Calu3 (cell line): Measurements from ENCODE around the gene ASPDH. TPM values are rescaled to one million over a fixed set of nuclear protein-coding genes. Genes with fewer than 3 reads are reported as not detected.
"Not testable (repeated sequence)": the region's sequence is repeated elsewhere in the genome, so short reads cannot be mapped to it uniquely, and the experiment has no call there.

Source experiments
- BruUV-seq: library from RNA; stranded (reverse); fragments of 400-500 nt; replicated peaks from 2 replicates; lab custom pipeline; 2021; lab: Mats Ljungman, UMichigan
- CTCF ChIA-PET: fragments of 300-600 bp; sonication (Branson Sonifier 250); formaldehyde crosslinking; loops from one replicate; lab custom pipeline; 2022; ENCODE audit warnings: antibody characterized with exemption; lab: Charles Lee
- DNase-seq: peaks from one replicate; pipeline ENCODE4 v3.0.0; 2022
- H3K27ac Mint-ChIP-seq: one replicate; pipeline ENCODE4 v1.8.0; 2022; ENCODE audit warnings: mixed read lengths; ENCODE audit not compliant: unreplicated experiment
- H3K27me3 Mint-ChIP-seq: one replicate; pipeline ENCODE4 v1.8.0; 2022; ENCODE audit warnings: mixed read lengths; ENCODE audit not compliant: unreplicated experiment
- H3K36me3 Mint-ChIP-seq: one replicate; pipeline ENCODE4 v1.8.0; 2022; ENCODE audit warnings: mild to moderate bottlenecking, moderate library complexity, mixed read lengths; ENCODE audit not compliant: insufficient read depth, unreplicated experiment
- H3K4me1 Mint-ChIP-seq: one replicate; pipeline ENCODE4 v1.8.0; 2022; ENCODE audit warnings: mild to moderate bottlenecking, low read depth, mixed read lengths; ENCODE audit not compliant: unreplicated experiment
- H3K4me3 Mint-ChIP-seq: one replicate; pipeline ENCODE4 v1.8.0; 2022; ENCODE audit warnings: mild to moderate bottlenecking, low read depth, moderate library complexity, mixed read lengths; ENCODE audit not compliant: unreplicated experiment
- H3K9me3 Mint-ChIP-seq: one replicate; pipeline ENCODE4 v1.8.0; 2022; ENCODE audit warnings: low read depth, mixed read lengths; ENCODE audit not compliant: unreplicated experiment
- CTCF ChIP-seq: fragments of 200-600 bp; IDR thresholded peaks from one replicate; pipeline ENCODE4 v1.8.0; 2022; ENCODE audit warnings: antibody characterized with exemption; ENCODE audit not compliant: unreplicated experiment
- intact Hi-C: fragments of 100-400 bp; cut with micrococcal nuclease; formaldehyde crosslinking; loops from one replicate; pipeline ENCODE4 v1.10.0; 2022; ENCODE audit not compliant: unreplicated experiment
- total RNA-seq: library from RNA; stranded (reverse); gene quantifications from 2 replicates; pipeline ENCODE4 v1.2.3, GENCODE V29; 2022

The ASPDH gene
- total RNA-seq, 1 experiment from 2014 or later: not detected

DNA sequence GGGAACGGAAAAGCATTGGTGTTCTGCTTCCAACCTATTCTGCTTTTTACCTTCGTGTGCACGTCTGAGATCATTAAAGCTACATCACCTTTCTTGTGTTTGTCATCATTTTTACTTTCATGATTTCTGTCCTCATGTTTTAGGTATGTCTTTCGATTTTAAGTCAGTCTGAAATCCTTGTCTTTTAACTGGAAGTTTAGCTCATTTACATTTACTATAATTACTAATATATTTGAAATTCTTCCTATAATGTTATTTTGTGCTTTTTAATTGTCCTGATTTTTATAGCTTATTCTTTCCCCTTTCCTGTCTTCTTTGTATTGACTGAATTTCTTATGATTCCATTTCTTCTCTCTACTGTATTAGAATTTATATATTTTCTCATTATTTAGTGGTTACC, 19.2 kb upstream of the ASPDH start:
- no peak for TF ChIP-seq CTCF
- peaks cover 5% of the 10 kb centered on the region for H3K36me3 Mint-ChIP-seq
- H3K27ac Mint-ChIP-seq: no peak overlapping the region
- no TSS peak for BruUV-seq
- peaks cover 6% of the 10 kb centered on the region for H3K9me3 Mint-ChIP-seq
- intact Hi-C loops: no loop called here
- peaks cover 63% of the 10 kb centered on the region for H3K27me3 Mint-ChIP-seq
- H3K4me3 Mint-ChIP-seq: no peak overlapping the region
- CTCF ChIA-PET: no interaction called here
- H3K4me1 Mint-ChIP-seq: no peaks in the 10 kb centered on the region
- no peak for DNase-seq

GRCh38 chr19:50531171-50531612, 17.5 kb upstream of the ASPDH start:
- TF ChIP-seq CTCF: no peak
- DNase-seq: no peak
- intact Hi-C loops: no loop called here
- peaks cover 6% of the 10 kb centered on the region for H3K9me3 Mint-ChIP-seq
- H3K4me1 Mint-ChIP-seq: no peaks in the 10 kb centered on the region
- BruUV-seq: no TSS peak
- H3K36me3 Mint-ChIP-seq: peaks cover 5% of the 10 kb centered on the region
- H3K27me3 Mint-ChIP-seq: peaks cover 80% of the 10 kb centered on the region
- H3K27ac Mint-ChIP-seq: no peak overlapping the region
- no peak overlapping the region for H3K4me3 Mint-ChIP-seq
- CTCF ChIA-PET: no interaction called here

DNA sequence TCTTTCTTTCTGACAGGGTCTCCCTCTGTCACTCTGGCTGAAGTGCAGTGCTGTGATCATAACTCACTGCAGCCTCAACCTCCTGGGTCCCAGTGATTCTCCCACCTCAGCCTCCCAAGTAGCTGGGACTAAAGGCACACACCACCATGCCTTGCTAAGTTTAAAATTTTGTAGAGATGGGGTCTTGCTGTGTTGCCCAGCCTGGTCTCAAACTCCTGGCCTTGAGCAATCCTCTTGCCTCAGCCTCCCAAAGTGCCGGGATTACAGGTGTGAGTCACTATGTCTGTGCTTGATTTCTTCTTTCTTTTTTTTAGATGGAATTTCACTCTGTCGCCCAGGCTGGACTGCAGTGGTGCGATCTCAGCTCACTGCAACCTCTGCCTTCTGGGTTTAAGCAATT, 14.3 kb upstream of the ASPDH start:
- H3K27ac Mint-ChIP-seq, CTCF ChIA-PET, H3K9me3 Mint-ChIP-seq, H3K36me3 Mint-ChIP-seq, DNase-seq, H3K4me1 Mint-ChIP-seq, BruUV-seq, intact Hi-C loops, H3K4me3 Mint-ChIP-seq: not testable (repeated sequence)
- peaks cover 75% of the 10 kb centered on the region for H3K27me3 Mint-ChIP-seq

DNA sequence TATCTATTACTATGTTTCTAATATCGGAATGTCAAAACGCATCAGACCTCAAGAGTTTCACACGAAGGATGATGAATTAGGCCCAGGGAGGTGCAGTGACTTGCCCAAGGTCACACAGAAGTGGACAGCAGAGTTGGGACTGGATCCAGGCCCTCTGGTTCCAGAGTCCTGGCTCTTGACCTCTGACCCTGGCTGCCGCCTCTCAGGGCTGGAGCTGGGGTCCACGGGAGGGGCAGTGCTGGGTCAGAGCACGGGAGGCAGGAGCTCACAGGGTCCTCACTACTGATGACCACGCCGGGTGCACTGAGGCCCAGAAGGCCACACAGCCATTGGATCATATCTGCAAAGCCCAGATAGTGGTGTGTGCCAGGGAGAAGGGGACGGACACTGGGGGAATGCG, 9.2 kb upstream of the ASPDH start:
- BruUV-seq: no TSS peak
- Mint-ChIP-seq H3K27ac (no peak overlapping the region), H3K9me3 (no peaks in the 10 kb centered on the region), H3K36me3 (no peaks in the 10 kb centered on the region), H3K4me1 (no peaks in the 10 kb centered on the region), H3K4me3 (no peak overlapping the region), H3K27me3 (peaks cover 26% of the 10 kb centered on the region)
- CTCF ChIA-PET: interaction anchor here (0.6 to 1.7 kb wide), 2 partner anchors 15 to 18 kb away, joined by 3 to 4 read pairs; no protein-coding TSS in a partner anchor
- no peak for TF ChIP-seq CTCF
- no peak for DNase-seq
- intact Hi-C loops: no loop called here

- CTCF ChIA-PET: interaction anchor here (0.6 to 1.7 kb wide), 2 partner anchors 17 to 493 kb away, joined by 3 read pairs; no protein-coding TSS in a partner anchor
- H3K4me1 Mint-ChIP-seq: no peaks in the 10 kb centered on the region
- intact Hi-C loops: no loop called here
- no peak for TF ChIP-seq CTCF
- peaks cover 15% of the 10 kb centered on the region for H3K27me3 Mint-ChIP-seq
- no peak for DNase-seq
- H3K4me3 Mint-ChIP-seq: no peak overlapping the region
- H3K27ac Mint-ChIP-seq: no peak overlapping the region
- BruUV-seq: no TSS peak
- peaks cover 2% of the 10 kb centered on the region for H3K36me3 Mint-ChIP-seq
- no peaks in the 10 kb centered on the region for H3K9me3 Mint-ChIP-seq
Measured at GRCh38 chr19:50520822-50521465, 7.2 kb upstream of the ASPDH start.
